GM12872 (cell line): ENCODE results near the gene STAB1.
A peak's percentile ranks its signal among the peaks of the same experiment; 100 is the strongest.

Experiments used
- CTCF ChIP-seq: IDR thresholded peaks from 3 replicates; pipeline ENCODE4 v1.5.1; 2011; ENCODE audit warnings: low read depth, mild to moderate bottlenecking, low read length, moderate library complexity; ENCODE audit not compliant: insufficient read depth

STAB1 gene

GRCh38 chr3:52530918-52531826, 36.0 kb downstream of the STAB1 start:
- no peak for TF ChIP-seq CTCF

- no peak for TF ChIP-seq CTCF
These were observed 36.9 kb downstream of the STAB1 start for GRCh38 chr3:52531860-52532516.

GRCh38 chr3:52532517-52532837, 37.3 kb downstream of the STAB1 start:
- TF ChIP-seq CTCF = no peak

GRCh38 chr3:52532838-52533622, 37.9 kb downstream of the STAB1 start:
- TF ChIP-seq CTCF = no peak

- 0 out of 3 replicates have a peak, but pooled peaks have one; percentile 22 for TF ChIP-seq CTCF
These were observed 38.6 kb downstream of the STAB1 start, which contains the start of gene NT5DC2 for GRCh38 chr3:52533623-52534280. Gene NT5DC2 (minus strand): TSS chr3:52533857. CDS start chr3:52533737, 120 bp downstream.

GRCh38 chr3:52534281-52535183, 39.4 kb downstream of the STAB1 start:
- TF ChIP-seq CTCF = no peak
